ENCODE results near the gene ATP6AP1.

DNA sequence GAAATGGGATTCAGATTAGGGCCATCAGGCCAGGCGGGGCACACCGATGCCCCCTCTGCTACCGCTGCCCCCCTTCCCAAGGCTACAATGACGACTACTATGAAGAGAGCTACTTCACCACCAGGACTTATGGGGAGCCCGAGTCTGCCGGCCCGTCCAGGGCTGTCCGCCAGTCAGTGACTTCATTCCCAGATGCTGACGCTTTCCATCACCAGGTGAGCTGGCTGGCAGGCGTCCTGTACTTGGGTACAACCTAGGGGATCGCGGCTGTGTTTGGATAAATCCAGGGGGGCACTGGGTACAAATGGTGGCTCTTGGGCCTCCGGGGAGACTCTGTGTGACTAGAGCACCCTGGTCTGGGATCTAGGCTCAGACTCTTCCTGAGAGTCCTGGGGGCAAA, 48.3 kb upstream of the ATP6AP1 start:
- TF ChIP-seq, protein P1, sequence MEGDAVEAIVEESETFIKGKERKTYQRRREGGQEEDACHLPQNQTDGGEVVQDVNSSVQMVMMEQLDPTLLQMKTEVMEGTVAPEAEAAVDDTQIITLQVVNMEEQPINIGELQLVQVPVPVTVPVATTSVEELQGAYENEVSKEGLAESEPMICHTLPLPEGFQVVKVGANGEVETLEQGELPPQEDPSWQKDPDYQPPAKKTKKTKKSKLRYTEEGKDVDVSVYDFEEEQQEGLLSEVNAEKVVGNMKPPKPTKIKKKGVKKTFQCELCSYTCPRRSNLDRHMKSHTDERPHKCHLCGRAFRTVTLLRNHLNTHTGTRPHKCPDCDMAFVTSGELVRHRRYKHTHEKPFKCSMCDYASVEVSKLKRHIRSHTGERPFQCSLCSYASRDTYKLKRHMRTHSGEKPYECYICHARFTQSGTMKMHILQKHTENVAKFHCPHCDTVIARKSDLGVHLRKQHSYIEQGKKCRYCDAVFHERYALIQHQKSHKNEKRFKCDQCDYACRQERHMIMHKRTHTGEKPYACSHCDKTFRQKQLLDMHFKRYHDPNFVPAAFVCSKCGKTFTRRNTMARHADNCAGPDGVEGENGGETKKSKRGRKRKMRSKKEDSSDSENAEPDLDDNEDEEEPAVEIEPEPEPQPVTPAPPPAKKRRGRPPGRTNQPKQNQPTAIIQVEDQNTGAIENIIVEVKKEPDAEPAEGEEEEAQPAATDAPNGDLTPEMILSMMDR (IDR thresholded peaks at IDR 0.05): no peak
- TF ChIP-seq EZH2 (IDR thresholded peaks at IDR 0.05) (no peak), EZH2phosphoT487 (IDR thresholded peaks at IDR 0.05) (no peak)
